Left hindlimb (tissue), 1 donor: ENCODE data around the gene THBS2.
"Not testable (repeated sequence)": the region's sequence is repeated elsewhere in the genome, so short reads cannot be mapped to it uniquely, and the experiment has no call there.

Source experiments
- DNase-seq: peaks from one replicate; pipeline ENCODE4 v3.0.0-alpha.2; 2018

THBS2 gene

GRCh38 chr6:169229615-169230321 is 23.9 kb downstream of the THBS2 start:
- no peak for DNase-seq

DNA sequence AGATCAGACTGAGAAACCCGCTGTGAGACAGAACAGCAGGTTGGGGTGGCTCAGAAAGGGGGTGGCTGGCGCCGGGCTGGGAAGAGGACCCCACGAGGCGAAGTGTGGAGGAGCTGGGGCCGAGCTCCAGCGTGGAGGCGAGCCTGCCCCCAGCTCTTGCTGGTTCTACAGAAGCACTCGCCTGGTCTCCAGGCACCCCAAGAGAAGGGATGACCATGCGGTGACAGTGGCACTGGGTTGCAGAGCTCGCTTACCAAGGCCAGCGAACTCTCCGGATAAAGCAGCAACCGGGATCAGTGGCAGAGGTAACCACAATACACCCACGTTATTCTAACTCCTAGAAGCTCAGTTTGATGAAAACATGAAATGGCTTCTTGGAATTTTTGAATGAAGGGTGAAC is 26.5 kb downstream of the THBS2 start:
- DNase-seq = no peak

DNA sequence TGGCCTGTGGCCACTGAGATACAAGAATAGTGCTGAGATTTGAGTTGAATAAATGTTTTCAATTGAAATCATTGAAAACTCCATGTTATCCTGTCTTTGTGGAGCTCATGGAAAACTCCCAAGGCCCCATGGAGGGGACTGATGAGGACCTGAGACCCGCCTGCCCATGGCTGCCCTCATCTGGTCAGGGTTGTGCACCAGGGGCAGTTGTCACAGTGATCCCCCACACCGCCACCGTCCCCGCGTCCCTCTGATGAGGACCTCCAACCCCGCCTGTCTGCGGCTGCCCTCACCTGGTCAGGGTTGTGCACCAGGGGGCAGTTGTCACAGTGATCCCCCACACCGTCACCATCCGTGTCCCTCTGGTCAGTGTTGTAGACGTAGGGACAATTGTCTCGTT is 27.8 kb downstream of the THBS2 start:
- no peak for DNase-seq

- DNase-seq = no peak
These were observed 28.5 kb downstream of the THBS2 start for GRCh38 chr6:169225131-169225576.

- DNase-seq = no peak
These were observed 28.9 kb downstream of the THBS2 start for GRCh38 chr6:169224716-169225115.

GRCh38 chr6:169224185-169224695 is 29.4 kb downstream of the THBS2 start:
- no peak for DNase-seq

GRCh38 chr6:169223006-169223405 is 30.6 kb downstream of the THBS2 start:
- no peak for DNase-seq

- DNase-seq = no peak
These were observed 31.5 kb downstream of the THBS2 start for GRCh38 chr6:169222126-169222525.

DNA sequence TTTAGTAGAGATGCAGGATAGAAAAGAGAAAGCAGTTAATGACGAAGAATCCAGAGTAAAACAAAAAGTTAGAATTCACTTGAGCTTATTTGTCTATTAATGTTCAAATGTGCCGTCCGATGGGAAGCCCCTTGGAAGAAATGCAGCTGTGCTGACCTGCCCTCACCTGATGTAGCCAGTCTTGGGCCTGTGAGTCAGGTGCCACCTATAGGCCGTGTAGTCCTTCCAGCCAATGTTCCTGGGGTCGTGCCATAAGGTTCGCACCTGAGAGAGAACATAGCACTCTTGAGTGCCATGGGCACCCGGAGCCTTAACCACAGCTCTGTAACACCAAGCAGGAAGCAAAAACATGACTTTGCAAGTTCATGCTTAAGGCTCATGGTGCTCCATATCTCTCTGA is 32.4 kb downstream of the THBS2 start:
- DNase-seq = no peak

- DNase-seq = no peak
These were observed 33.3 kb downstream of the THBS2 start for GRCh38 chr6:169220068-169220964.

GRCh38 chr6:169217972-169218371 is 35.7 kb downstream of the THBS2 start:
- DNase-seq = no peak

DNA sequence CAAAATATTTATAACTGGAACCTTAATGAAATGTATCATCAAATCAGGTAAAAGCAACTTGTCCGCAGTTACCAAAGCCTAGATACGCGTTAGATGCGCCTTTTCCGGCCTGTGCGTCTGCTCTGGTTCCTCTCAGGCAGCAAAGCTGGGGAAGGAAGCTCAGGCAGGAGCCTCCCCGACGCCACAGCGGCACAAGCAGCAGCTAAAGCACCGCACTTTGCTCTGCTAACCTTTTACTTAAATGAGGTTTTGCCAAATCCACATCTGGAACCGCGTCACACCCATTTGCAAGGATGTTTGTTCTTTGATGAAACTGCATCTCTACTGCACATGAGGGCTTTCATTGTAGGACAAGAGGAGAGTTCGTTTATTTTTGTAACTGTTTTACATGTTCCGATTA is 36.8 kb downstream of the THBS2 start:
- DNase-seq = no peak

DNA sequence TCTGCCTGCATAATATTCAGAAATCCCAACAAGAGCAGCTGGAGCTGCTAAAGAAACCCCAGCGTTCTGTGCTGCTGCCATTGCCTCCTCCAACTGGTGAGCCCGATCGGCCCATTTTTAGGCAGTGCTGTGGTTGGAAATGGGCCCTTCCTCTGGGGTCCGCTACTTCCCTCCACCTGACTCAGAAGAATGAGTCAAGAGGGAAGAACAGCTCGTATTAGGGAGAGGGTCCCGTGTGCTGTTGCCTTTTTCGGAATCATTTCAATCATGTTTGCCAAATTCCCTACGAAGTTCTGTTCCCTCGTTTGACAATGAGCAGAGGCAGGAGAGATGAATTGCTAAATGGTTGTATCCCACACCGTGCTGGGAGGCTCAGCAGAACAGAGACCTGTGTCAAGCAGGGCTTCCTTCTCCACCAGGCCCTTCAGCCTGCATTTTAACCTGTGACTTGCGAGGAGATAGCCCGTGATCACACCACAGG is 38.4 kb downstream of the THBS2 start:
- no peak for DNase-seq

GRCh38 chr6:169214789-169215188 is 38.9 kb downstream of the THBS2 start:
- DNase-seq = not testable (repeated sequence)

- DNase-seq = no peak
These were observed 39.7 kb downstream of the THBS2 start for GRCh38 chr6:169213814-169214520.

DNA sequence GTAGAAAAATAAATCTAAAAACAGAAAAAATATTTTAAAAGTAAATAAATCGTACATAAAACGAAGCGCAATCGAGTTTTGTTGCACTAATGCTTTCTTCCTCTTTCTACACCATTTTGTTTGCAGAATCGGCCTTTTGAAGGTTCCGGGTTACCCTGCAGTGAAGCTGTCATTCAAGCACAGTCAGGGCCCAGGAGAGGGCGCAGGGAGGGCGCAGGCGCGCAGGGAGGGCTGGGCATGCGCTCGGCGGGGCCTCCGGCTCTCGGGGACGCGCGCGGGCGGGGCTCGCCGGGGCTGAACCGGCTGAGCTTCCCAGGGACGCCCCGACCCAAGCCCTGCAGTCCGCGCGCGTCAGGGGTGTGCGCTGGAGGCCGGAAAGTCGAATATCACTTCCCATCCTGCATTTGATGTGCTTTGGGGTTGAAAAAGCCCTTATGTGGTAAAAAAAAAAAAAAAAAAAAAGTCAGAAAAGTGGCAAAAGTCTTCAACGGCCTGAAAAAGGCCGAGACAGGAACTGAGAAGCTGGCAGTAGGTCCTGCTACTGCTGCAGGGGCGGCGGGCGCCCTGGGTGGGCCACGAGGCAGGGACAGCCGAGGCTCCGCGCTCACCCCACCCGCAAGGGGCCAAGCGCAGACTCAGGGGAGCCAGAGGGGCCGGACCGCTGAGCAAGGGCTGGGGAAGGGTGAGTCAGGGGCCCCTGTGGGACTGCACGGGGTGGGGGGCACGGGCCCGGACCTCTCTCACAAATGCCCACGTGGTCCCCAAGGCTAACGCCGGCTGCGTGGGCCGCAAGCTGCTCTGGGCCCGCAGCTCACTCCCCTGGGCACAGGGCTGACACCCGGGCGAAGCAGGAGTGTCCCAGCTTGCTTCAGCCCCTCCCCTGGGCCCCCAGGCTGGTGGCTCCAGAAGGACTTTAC is 40.5 kb downstream of the THBS2 start:
- DNase-seq = peak; percentile 94

DNA sequence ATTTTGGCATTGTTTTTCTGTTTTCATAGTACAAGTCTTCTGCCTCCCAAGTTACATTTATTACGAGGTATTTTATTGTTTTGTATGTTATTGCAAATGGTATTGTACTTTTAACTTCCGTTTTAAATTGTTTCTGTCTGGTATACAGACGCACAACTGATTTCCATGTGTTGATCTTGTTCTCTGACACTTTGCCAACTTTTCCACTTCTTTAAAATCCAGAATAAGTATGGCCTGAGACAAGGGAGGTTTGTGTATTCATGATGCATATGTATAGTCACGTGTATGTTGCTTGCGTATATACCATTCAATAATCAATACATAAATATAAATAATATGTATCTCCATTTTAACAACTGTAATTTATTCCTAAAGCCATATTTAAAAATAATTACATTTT is 41.2 kb downstream of the THBS2 start:
- DNase-seq = no peak

- DNase-seq = no peak
These were observed 41.8 kb downstream of the THBS2 start for GRCh38 chr6:169211881-169212280.

- no peak for DNase-seq
These were observed 43.0 kb downstream of the THBS2 start for GRCh38 chr6:169210611-169211010.

DNA sequence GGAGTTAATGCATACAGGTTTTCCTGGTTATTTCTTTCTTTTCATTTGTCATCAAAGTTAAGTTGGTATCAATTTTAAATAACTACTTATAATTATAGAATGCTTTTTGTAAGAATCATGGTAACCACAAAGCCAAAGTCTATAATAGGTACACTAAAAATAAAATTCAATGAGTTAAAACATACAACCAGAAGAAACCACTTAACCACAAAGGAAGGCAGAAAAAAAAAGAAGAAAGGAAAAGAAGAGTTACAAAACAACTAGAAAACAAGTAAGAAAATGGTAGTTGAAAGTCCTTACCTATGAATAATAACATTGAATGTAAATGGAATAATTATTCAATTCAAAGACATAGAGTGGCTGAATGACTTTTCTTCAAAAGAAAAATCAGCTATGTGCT is 45.6 kb downstream of the THBS2 start:
- DNase-seq = no peak

DNA sequence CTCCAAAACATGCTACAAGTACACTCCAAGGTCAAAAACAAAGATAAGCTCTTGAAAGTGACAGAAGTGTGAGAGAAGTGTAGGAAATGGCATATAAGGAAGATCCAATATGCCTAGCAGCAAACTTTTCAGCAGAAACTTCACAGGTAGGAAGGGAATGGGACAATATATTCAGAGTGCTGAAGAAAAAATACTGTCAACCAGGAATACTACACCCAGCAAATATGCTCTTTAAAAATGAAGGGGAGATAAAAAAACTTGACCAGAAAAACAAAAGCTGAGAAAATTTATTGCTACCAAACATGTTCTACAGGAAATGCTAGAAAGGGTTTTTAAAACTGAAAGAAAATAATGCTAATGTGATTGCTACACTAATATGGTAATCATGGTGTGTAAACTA is 46.2 kb downstream of the THBS2 start:
- DNase-seq = no peak
